Thymus (tissue), 11 donors: ENCODE data around the gene EHBP1. TPM values are rescaled to one million over a fixed set of nuclear protein-coding genes. Genes with fewer than 3 reads are reported as not detected.

Experiments used
- DNase-seq, 9 donors: peaks; one replicate each; pipeline ENCODE4 v3.0.0-alpha.2; 2013; ENCODE audit warnings: low spot score in 9 of 9, low read depth in 6 of 9, missing footprints in 1 of 9
- H3K27ac ChIP-seq, 2 donors: one replicate each; pipeline ENCODE4 v1.5.1; 2013; ENCODE audit warnings: control low read depth in 1 of 2, low read depth in 1 of 2, low read length in 1 of 2, mild to moderate bottlenecking in 1 of 2, moderate library complexity in 1 of 2
- H3K27me3 ChIP-seq, 2 donors: one replicate each; pipeline ENCODE4 v1.5.1; 2013; ENCODE audit warnings: low read length in 1 of 2; ENCODE audit not compliant: control insufficient read depth in 2 of 2, insufficient read depth in 1 of 2
- H3K36me3 ChIP-seq, 2 donors: one replicate each; pipeline ENCODE4 v1.5.1; 2013; ENCODE audit warnings: low read length in 1 of 2, mild to moderate bottlenecking in 1 of 2, moderate library complexity in 1 of 2; ENCODE audit not compliant: control insufficient read depth in 2 of 2, insufficient read depth in 2 of 2
- H3K4me1 ChIP-seq, 2 donors: one replicate each; pipeline ENCODE4 v1.5.1; 2013; ENCODE audit warnings: low read length in 2 of 2; ENCODE audit not compliant: control insufficient read depth in 2 of 2, insufficient read depth in 2 of 2
- H3K4me3 ChIP-seq, 2 donors: one replicate each; pipeline ENCODE4 v1.5.1; 2013; ENCODE audit warnings: low read length in 2 of 2, control low read depth in 1 of 2, mild to moderate bottlenecking in 1 of 2
- H3K9me3 ChIP-seq, 2 donors: one replicate each; pipeline ENCODE4 v1.5.1; 2013; ENCODE audit warnings: low read length in 1 of 2, mild to moderate bottlenecking in 1 of 2; ENCODE audit not compliant: control insufficient read depth in 2 of 2, insufficient read depth in 1 of 2
- whole genome bisulfite sequencing: extraction: QIAGEN DNeasy Blood & Tissue Kit; methylation state at CpG from one replicate; pipeline ENCODE4 v1.1.7; 2013; 5-methylcytosine and 5-hydroxymethylcytosine counted together
- polyA plus RNA-seq: library from polyadenylated mRNA; stranded (reverse); fragments of 200-250 nt; gene quantifications from one replicate; pipeline ENCODE4 v1.2.3, GENCODE V29; 2013
- total RNA-seq: library from RNA; stranded (reverse); fragments of 120-200 nt; gene quantifications from one replicate; pipeline ENCODE4 v1.2.4, GENCODE V29; 2013
- donor health status: healthy.

The EHBP1 gene
- total and polyA plus RNA-seq, 2 donors = 11.2 to 19.5 TPM

GRCh38 chr2:62996534-62997186 lies 291.1 kb downstream of the EHBP1 start:
- Histone ChIP-seq H3K36me3 (peaks cover 0 to 4% of the 10 kb centered on the region in 2 donors), H3K9me3 (no peaks in the 10 kb centered on the region), H3K4me3 (no peak overlapping the region), H3K27me3 (no peaks in the 10 kb centered on the region), H3K4me1 (no peaks in the 10 kb centered on the region), H3K27ac (no peak overlapping the region)
- DNase-seq = no peak
- 98% methylated on average over 12 of the region's 12 CpGs for WGBS

DNA sequence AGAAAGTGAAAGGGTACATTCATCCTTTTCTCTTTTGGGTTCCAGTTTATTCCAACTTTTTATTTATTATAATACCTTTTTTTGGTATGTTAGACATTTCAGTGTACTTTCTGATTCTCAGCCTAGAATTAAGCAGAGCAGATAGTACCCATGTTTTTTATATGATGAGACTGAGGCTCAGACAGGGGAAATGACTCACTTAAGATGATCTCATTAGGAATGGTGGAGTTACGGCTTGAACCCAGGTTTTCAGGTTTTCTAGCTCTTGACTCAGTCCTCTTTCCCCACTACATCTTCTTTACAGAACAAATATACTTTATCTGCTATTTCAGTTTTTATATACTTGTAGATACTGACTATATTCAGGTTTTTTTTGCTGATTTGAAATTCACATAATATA lies 293.4 kb downstream of the EHBP1 start:
- Histone ChIP-seq H3K9me3 (no peaks in the 10 kb centered on the region), H3K4me1 (no peaks in the 10 kb centered on the region), H3K27me3 (no peaks in the 10 kb centered on the region), H3K27ac (no peak overlapping the region), H3K4me3 (no peak overlapping the region), H3K36me3 (peaks cover 0 to 4% of the 10 kb centered on the region in 2 donors)
- 93% methylated on average over 1 of the region's 1 CpG for WGBS
- no peak for DNase-seq

- peaks cover 0 to 4% of the 10 kb centered on the region in 2 donors for H3K36me3 ChIP-seq
These were observed 294.4 kb downstream of the EHBP1 start for GRCh38 chr2:62999905-63000304.

DNA sequence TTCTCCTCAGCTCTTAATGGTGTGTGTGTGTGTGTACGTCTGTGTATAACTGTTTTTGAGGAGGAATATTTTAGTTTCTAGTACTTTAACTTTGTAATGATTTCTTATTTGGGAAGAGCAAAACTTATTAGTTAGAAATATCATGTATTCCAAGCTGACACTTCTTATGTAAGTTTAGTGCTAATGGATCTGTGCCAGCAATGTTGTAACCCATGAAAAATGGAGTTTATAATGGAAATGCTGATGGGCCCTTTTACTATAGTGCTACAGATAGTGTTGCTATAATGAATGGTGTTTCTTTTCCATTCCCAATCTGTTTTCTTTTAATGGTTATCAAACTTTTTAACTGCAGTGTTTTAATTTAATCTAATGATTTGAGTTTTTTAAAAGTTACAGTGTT lies 295.3 kb downstream of the EHBP1 start:
- H3K9me3 ChIP-seq = no peaks in the 10 kb centered on the region

More at GRCh38 chr2:62999905-63000304, 294.4 kb downstream of the EHBP1 start:
- Histone ChIP-seq H3K27ac (no peak overlapping the region), H3K27me3 (no peaks in the 10 kb centered on the region), H3K4me1 (no peaks in the 10 kb centered on the region), H3K9me3 (no peaks in the 10 kb centered on the region), H3K4me3 (no peak overlapping the region)
- WGBS = 100% methylated on average over 1 of the region's 1 CpG
- no peak for DNase-seq

GRCh38 chr2:63001576-63001975 lies 296.1 kb downstream of the EHBP1 start:
- no peaks in the 10 kb centered on the region for H3K27me3 ChIP-seq
- H3K27ac ChIP-seq = no peak overlapping the region
- no peaks in the 10 kb centered on the region for H3K9me3 ChIP-seq
- H3K4me3 ChIP-seq = no peak overlapping the region
- H3K4me1 ChIP-seq = no peaks in the 10 kb centered on the region
- peaks cover 0 to 2% of the 10 kb centered on the region in 2 donors for H3K36me3 ChIP-seq
- DNase-seq = no peak

More for the DNA sequence above, 295.3 kb downstream of the EHBP1 start:
- no peak overlapping the region for H3K4me3 ChIP-seq
- WGBS = 96% methylated on average over 1 of the region's 1 CpG
- DNase-seq = no peak
- H3K27me3 ChIP-seq = no peaks in the 10 kb centered on the region
- H3K36me3 ChIP-seq = peaks cover 0 to 4% of the 10 kb centered on the region in 2 donors
- H3K27ac ChIP-seq = no peak overlapping the region
- no peaks in the 10 kb centered on the region for H3K4me1 ChIP-seq

- no peaks in the 10 kb centered on the region for H3K9me3 ChIP-seq
- H3K27ac ChIP-seq = no peak overlapping the region
- no peak for DNase-seq
- WGBS = 99% methylated on average over 4 of the region's 4 CpGs
- no peaks in the 10 kb centered on the region for H3K36me3 ChIP-seq
- H3K4me3 ChIP-seq = no peak overlapping the region
- no peaks in the 10 kb centered on the region for H3K27me3 ChIP-seq
- no peaks in the 10 kb centered on the region for H3K4me1 ChIP-seq
These were observed 297.8 kb downstream of the EHBP1 start for GRCh38 chr2:63003351-63003750.

DNA sequence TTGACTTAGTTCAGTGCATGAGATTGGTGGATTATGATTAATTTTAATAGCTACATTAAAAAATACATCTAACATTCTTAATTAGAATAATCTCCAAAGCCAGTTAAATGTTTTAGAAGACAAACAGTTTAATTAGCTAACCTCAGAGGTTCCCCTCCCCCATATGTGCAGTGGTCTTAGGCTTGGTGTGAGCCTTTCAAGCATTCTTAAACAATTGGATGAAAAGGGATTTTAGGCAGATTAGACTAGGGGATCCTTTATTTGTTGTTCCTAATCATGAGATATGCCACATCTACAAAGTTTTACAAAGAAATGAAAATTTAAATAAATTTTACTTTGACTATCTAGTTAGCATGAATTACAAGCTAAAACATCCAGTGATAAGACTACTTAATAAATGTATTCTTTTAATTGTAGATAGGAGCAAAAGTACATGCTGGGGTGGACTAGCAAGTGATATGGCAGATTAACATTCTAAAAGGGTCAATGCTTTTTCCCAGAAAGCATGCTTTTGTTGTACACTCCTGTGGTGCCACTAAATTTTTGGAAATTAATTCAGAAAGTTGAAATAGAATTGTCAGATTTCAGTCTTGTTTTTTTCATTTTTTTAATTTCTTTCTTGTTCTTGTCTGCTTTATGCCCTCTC lies 302.4 kb downstream of the EHBP1 start:
- no peaks in the 10 kb centered on the region for H3K27me3 ChIP-seq
- no peaks in the 10 kb centered on the region for H3K9me3 ChIP-seq
- no peaks in the 10 kb centered on the region for H3K4me1 ChIP-seq
- no peak overlapping the region for H3K4me3 ChIP-seq
- DNase-seq = no peak
- no peaks in the 10 kb centered on the region for H3K36me3 ChIP-seq
- no peak overlapping the region for H3K27ac ChIP-seq

GRCh38 chr2:63008838-63009237 lies 303.3 kb downstream of the EHBP1 start:
- Histone ChIP-seq H3K27me3 (no peaks in the 10 kb centered on the region), H3K9me3 (no peaks in the 10 kb centered on the region), H3K4me1 (no peaks in the 10 kb centered on the region), H3K36me3 (no peaks in the 10 kb centered on the region), H3K27ac (no peak overlapping the region), H3K4me3 (no peak overlapping the region)
- no peak for DNase-seq
- 95% methylated on average over 1 of the region's 1 CpG for WGBS

GRCh38 chr2:63009490-63009889 lies 304.0 kb downstream of the EHBP1 start:
- DNase-seq = no peak

More at GRCh38 chr2:63009490-63009889, 304.0 kb downstream of the EHBP1 start:
- Histone ChIP-seq H3K4me1 (no peaks in the 10 kb centered on the region), H3K27ac (no peak overlapping the region), H3K27me3 (no peaks in the 10 kb centered on the region), H3K9me3 (no peaks in the 10 kb centered on the region), H3K36me3 (no peaks in the 10 kb centered on the region), H3K4me3 (no peak overlapping the region)
